Upper lobe of left lung (tissue), 6 donors: Measurements from ENCODE around the gene VAT1. TPM values are rescaled to one million over a fixed set of nuclear protein-coding genes. Genes with fewer than 3 reads are reported as not detected.

Experiments used
- ATAC-seq, 2 donors: fragments of 200-7000 bp; cut with Tn5 transposase; one replicate each; pipeline ENCODE4 v1.9.1; 2022; ENCODE audit warnings: mild to moderate bottlenecking in 2 of 2, moderate library complexity in 2 of 2; ENCODE audit not compliant: low FRiP score in 2 of 2
- DNase-seq, 2 donors: peaks; one replicate each; pipeline ENCODE4 v3.0.0-alpha.2; 2019 to 2020
- H3K27ac ChIP-seq, 4 donors: fragments of 200-600 bp; sonication (generic); one replicate each; pipeline ENCODE4 v1.5.1; 2016 to 2019
- H3K27me3 ChIP-seq, 4 donors: fragments of 200-600 bp; sonication (generic); one replicate each; pipeline ENCODE4 v1.5.1; 2017 to 2019
- H3K36me3 ChIP-seq, 4 donors: fragments of 200-600 bp; sonication (generic); one replicate each; pipeline ENCODE4 v1.5.1; 2016 to 2019
- H3K4me1 ChIP-seq, 4 donors: fragments of 200-600 bp; sonication (generic); one replicate each; pipeline ENCODE4 v1.5.1; 2018 to 2019
- H3K4me3 ChIP-seq, 4 donors: fragments of 200-600 bp; sonication (generic); one replicate each; pipeline ENCODE4 v1.5.1; 2017 to 2019; ENCODE audit warnings: mild to moderate bottlenecking in 2 of 4, moderate library complexity in 1 of 4
- H3K9me3 ChIP-seq, 4 donors: fragments of 200-600 bp; sonication (generic); one replicate each; pipeline ENCODE4 v1.5.1; 2018 to 2019
- EP300 ChIP-seq, 4 donors: sonication (generic); formaldehyde crosslinking; IDR thresholded peaks; one replicate each; pipeline ENCODE4 v1.5.1; 2017; ENCODE audit warnings: antibody characterized with exemption in 4 of 4, control low read depth in 2 of 4
- POLR2A ChIP-seq, 4 donors: fragments of 450-650 bp; IDR thresholded peaks; one replicate each; pipeline ENCODE4 v1.5.1; 2016 to 2017; ENCODE audit warnings: antibody characterized with exemption in 4 of 4, mild to moderate bottlenecking in 2 of 4
- POLR2AphosphoS5 ChIP-seq, 2 donors: sonication (generic); formaldehyde crosslinking; IDR thresholded peaks; one replicate each; pipeline ENCODE4 v1.5.1; 2017; ENCODE audit warnings: antibody characterized with exemption in 2 of 2
- WGBS, 2 donors: methylation state at CpG; one replicate each; pipeline ENCODE4 v1.1.5; 2017 to 2018; 5-methylcytosine and 5-hydroxymethylcytosine counted together
- total RNA-seq, 6 donors: library from RNA; depleted of rRNA in 4 of 6; stranded (reverse); fragments of >200 nt in 4 of 6; gene quantifications; one replicate each; pipeline versions ENCODE4 v1.1.0 to v1.2.1, GENCODE V29; 2016 to 2021
- TF ChIP-seq, protein P1 (sequence below), 6 experiments: fragments of 450-650 bp in 4 of 6; fragments of 200-600 bp in 2 of 6; sonication (generic) in 2 of 6; IDR thresholded peaks; one replicate each; pipeline ENCODE4 v1.5.1; 2016 to 2019; ENCODE audit warnings: antibody characterized with exemption in 6 of 6
- donor health status: DM: no; HTN: no; CAD: no; lungs with moderate emphysema.
- donor health status: DM: no; HTN: yes; CAD: no; lungs with severe emphysema.

The VAT1 gene
- total RNA-seq, 6 donors from 2014 or later: 122 to 343 (median 222) TPM

DNA sequence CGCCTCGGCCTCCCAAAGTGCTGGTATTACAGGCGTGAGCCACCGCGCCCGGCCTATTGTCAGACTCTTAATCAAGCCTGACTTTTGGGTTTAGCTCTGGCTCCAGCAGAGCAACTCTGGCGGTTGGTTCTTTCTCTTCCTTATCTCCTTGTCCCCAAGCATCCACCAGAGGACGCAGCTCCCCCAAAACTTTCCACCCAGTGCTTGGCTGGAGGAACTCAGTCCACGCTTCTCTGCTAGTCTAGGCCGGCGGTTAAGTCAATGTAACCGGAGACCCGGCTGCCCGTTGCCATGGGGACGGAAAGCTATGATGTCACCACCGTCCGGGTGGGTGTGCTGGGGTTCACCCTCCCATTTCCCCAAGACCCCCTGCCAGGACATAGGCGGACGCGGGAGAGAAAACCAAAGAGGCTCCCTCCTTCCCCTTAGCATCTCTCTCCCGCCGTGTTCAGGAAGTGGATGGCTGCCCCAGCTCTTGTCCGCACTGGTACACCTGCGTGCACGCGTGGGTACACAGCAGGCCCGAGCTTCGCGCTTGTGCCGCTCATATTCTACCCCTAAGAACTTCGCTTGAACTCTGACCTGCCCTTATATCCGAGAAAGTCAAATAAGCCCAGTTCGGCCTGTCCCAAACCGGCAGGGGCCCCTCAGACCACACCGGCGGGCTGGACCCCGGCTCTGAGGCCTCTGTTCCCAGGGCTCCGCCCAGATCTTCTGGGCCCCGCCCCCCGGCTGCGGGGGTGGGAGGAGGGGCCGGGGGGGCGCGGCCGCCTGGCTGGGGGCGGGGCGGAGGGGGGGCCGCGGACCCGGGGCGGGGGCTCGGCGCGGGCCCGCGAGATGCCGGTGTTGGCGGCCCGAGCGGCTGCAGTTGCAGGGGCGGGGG, 2.5 kb upstream of the VAT1 start, which contains the start of gene RND2:
RND2 (plus strand) TSS at position 825 of the 883 bp plus-strand sequence. CDS start 117 bp downstream, outside the sequence.
- no peaks in the 10 kb centered on the region for H3K27me3 ChIP-seq
- H3K36me3 ChIP-seq: no peaks in the 10 kb centered on the region
- peak within 1 kb of the TSS; percentile 12 to 64 (median 58) for H3K4me3 ChIP-seq
- H3K9me3 ChIP-seq: no peaks in the 10 kb centered on the region
- peak; percentile 82 to 84 for ATAC-seq
- peaks cover 16 to 45% (median 29%) of the 10 kb centered on the region in 4 donors for H3K4me1 ChIP-seq
- peak; percentile 93 for DNase-seq
- H3K27ac ChIP-seq: peak within 1 kb of the TSS; percentile 47 to 80 (median 68)
- 0 to 2% methylated on average over 16 to 40 of the region's 61 CpGs for WGBS, 2 donors
- TF ChIP-seq EP300 (IDR thresholded peaks at IDR 0.05) (no peak), POLR2AphosphoS5 (IDR thresholded peaks at IDR 0.05) (peak in 1 of 2 donors; percentile 64), POLR2A (IDR thresholded peaks at IDR 0.05) (peak in 3 of 4 donors; percentile 21 to 44 (median 23))
- TF ChIP-seq, protein P1, sequence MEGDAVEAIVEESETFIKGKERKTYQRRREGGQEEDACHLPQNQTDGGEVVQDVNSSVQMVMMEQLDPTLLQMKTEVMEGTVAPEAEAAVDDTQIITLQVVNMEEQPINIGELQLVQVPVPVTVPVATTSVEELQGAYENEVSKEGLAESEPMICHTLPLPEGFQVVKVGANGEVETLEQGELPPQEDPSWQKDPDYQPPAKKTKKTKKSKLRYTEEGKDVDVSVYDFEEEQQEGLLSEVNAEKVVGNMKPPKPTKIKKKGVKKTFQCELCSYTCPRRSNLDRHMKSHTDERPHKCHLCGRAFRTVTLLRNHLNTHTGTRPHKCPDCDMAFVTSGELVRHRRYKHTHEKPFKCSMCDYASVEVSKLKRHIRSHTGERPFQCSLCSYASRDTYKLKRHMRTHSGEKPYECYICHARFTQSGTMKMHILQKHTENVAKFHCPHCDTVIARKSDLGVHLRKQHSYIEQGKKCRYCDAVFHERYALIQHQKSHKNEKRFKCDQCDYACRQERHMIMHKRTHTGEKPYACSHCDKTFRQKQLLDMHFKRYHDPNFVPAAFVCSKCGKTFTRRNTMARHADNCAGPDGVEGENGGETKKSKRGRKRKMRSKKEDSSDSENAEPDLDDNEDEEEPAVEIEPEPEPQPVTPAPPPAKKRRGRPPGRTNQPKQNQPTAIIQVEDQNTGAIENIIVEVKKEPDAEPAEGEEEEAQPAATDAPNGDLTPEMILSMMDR (IDR thresholded peaks at IDR 0.05): peak; percentile 55 to 85 (median 78)

DNA sequence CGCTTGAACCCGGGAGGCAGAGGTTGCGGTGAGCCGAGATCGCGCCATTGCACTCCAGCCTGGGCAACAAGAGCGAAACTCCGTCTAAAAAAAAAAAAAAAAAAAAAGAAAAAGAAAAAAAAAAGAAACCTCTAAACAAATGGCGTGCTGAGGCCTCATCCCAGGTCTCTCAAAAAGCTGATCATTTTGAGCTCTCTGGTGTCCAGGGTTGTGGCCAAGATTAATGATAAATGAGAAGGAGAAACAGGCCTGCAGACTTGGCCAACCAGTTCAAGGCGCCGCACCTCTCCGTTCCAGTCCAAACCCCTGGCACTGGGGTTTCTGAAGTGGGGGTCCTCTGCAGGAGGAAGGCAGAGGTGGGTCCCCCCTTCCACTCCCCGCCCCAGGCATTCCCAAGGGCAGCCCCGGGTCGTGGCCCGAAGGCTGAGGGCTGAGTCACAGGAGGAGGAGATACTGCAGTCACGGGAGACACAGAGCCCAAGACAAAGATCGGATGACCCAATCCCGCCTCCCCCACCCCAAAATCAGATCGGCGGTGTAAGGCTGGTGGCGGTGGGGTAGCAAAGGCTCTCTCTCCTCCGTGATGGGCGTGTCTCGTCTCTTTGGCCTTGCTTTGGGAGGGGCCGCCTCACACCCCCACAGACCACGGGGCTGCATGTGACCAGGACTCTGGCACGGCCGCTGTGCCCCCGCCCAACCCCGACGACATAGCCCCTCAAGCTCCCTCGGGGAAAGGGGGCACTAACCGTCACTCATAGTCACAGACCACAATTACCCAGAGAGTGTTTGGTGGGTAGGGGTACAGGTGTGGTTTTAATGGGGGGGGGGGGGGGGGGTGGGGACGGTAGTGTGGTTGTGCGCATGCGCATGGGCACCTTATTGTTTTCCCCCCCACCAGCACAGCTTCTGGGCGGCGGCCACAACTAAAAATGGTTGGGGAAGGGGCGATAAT, 1.1 kb downstream of the VAT1 start:
- Histone ChIP-seq H3K4me1 (peaks cover 45 to 72% (median 55%) of the 10 kb centered on the region in 4 donors), H3K9me3 (no peaks in the 10 kb centered on the region), H3K27me3 (no peaks in the 10 kb centered on the region), H3K27ac (peak overlapping the region; percentile 77 to 97 (median 88)), H3K4me3 (peak overlapping the region; percentile 89 to 100 (median 99)), H3K36me3 (peaks cover 0 to 28% (median 12%) of the 10 kb centered on the region in 4 donors)
- ATAC-seq: peak; percentile 56 to 58
- TF ChIP-seq EP300 (IDR thresholded peaks at IDR 0.05) (no peak), POLR2AphosphoS5 (IDR thresholded peaks at IDR 0.05) (peak; percentile 37 to 58), POLR2A (IDR thresholded peaks at IDR 0.05) (peak in 1 of 4 donors; percentile 30)
- TF ChIP-seq, protein P1 (IDR thresholded peaks at IDR 0.05): no peak
- 31 to 51% methylated on average over 14 to 28 of the region's 40 CpGs for WGBS, 2 donors
- DNase-seq: peak; percentile 81 to 90

DNA sequence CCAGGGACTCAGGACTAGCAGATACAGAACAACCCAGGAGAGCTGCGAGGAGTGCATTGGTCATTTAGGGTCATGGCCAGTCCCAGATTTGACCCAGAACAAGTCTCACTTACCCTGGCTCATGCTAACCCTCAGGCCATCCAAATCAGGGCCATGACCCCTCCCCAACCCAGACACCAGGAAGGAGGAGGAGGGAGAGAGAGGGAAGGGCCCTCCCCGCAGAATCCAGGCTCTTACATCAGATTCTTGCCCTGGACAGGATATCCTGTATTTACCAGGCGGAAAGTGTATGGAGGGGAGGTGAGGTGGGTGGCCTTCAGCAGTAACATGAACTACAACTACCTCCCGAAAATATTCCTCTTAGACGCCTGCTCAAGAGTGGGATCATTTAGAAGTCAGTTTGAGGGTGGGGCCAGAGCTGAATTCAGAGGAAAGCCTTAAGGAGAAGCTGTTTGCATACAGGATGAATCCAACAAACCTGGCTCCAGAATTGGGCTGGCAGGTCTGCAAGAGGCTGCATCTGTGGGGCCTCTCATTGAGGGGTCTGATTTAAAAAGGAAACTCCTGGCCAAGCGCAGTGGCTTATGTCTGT, 2.1 kb downstream of the VAT1 start:
- 42 to 56% methylated on average over 5 to 6 of the region's 6 CpGs for WGBS, 2 donors
- Histone ChIP-seq H3K9me3 (no peaks in the 10 kb centered on the region), H3K36me3 (peaks cover 0 to 38% (median 18%) of the 10 kb centered on the region in 4 donors), H3K27ac (peak overlapping the region; percentile 66 to 97 (median 84)), H3K27me3 (no peaks in the 10 kb centered on the region), H3K4me1 (peaks cover 54 to 78% (median 65%) of the 10 kb centered on the region in 4 donors), H3K4me3 (peak overlapping the region in 3 of 4 donors; percentile 89 to 100 (median 100))
- ATAC-seq (no peak), DNase-seq (no peak)
- TF ChIP-seq POLR2A (IDR thresholded peaks at IDR 0.05) (no peak), POLR2AphosphoS5 (IDR thresholded peaks at IDR 0.05) (peak; percentile 66 to 75), EP300 (IDR thresholded peaks at IDR 0.05) (peak in 2 of 4 donors; percentile 37 to 71)
- TF ChIP-seq, protein P1 (IDR thresholded peaks at IDR 0.05): no peak

DNA sequence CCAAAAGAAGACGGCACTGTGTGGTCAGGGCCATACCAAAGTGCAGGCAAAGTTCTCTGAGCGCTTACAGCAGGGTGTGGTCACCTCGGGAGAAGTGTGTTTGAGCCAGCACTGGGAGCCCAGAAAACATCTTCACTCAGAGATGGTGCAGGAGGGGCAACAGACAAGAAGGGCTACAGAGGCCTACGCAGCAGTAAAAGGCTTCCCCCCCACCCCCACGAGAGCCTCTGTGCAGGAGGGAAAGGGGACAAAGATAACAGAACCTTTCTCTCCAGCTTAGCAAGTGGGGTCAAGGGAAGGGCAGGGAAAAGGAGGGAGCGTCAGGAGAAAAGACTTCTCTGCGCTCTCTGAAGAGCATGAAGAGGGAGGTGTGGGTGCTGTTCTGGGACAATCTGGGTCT, 2.8 kb downstream of the VAT1 start:
- Histone ChIP-seq H3K27ac (peak overlapping the region; percentile 66 to 97 (median 76)), H3K36me3 (peaks cover 0 to 45% (median 23%) of the 10 kb centered on the region in 4 donors), H3K9me3 (no peaks in the 10 kb centered on the region), H3K4me1 (peaks cover 60 to 78% (median 69%) of the 10 kb centered on the region in 4 donors), H3K4me3 (peak overlapping the region in 2 of 4 donors; percentile 20 to 89), H3K27me3 (no peaks in the 10 kb centered on the region)
- 22 to 25% methylated on average over 7 of the region's 7 CpGs for WGBS, 2 donors
- TF ChIP-seq, protein P1 (IDR thresholded peaks at IDR 0.05): no peak
- TF ChIP-seq POLR2AphosphoS5 (IDR thresholded peaks at IDR 0.05) (no peak), EP300 (IDR thresholded peaks at IDR 0.05) (no peak), POLR2A (IDR thresholded peaks at IDR 0.05) (no peak)
- no peak for DNase-seq
- ATAC-seq: no peak
